Mesenchymal stem cell (in vitro differentiated cells and primary cell): ENCODE results near the gene DIP2C.

ENCODE experiments used
- DNase-seq: peaks from one replicate; pipeline ENCODE4 v3.0.0-alpha.2; 2013
- H2AFZ ChIP-seq: one replicate; pipeline ENCODE4 v1.6.1; 2013; ENCODE audit warnings: low read depth, mild to moderate bottlenecking, control low read depth, inconsistent platforms, low read length, moderate library complexity
- H2AK5ac ChIP-seq: 2 replicates; pipeline ENCODE4 v1.6.1; 2013; ENCODE audit warnings: low read length, moderate library complexity, mild to moderate bottlenecking, inconsistent platforms; ENCODE audit not compliant: severe bottlenecking
- H2BK120ac ChIP-seq: one replicate; pipeline ENCODE4 v1.6.1; 2013; ENCODE audit warnings: low read depth, mild to moderate bottlenecking, inconsistent platforms, low read length, moderate library complexity
- H2BK12ac ChIP-seq, 2 experiments: one replicate each; pipeline ENCODE4 v1.6.1; 2013; ENCODE audit warnings: inconsistent platforms in 2 of 2, low read length in 2 of 2, mild to moderate bottlenecking in 2 of 2, moderate library complexity in 2 of 2, control low read depth in 1 of 2
- H2BK15ac ChIP-seq: one replicate; pipeline ENCODE4 v1.6.1; 2013; ENCODE audit warnings: mild to moderate bottlenecking, low read depth, inconsistent platforms; ENCODE audit not compliant: poor library complexity, severe bottlenecking
- H2BK5ac ChIP-seq: 2 replicates; pipeline ENCODE4 v1.6.1; 2013; ENCODE audit warnings: low read depth, mild to moderate bottlenecking, low read length, control low read depth, inconsistent platforms; ENCODE audit not compliant: poor library complexity, severe bottlenecking
- H3K14ac ChIP-seq, 2 experiments: one replicate each; pipeline ENCODE4 v1.6.1; 2013; ENCODE audit warnings: inconsistent platforms in 2 of 2, low read length in 2 of 2, control low read depth in 1 of 2, mild to moderate bottlenecking in 1 of 2, moderate library complexity in 1 of 2
- H3K18ac ChIP-seq, 2 experiments: one replicate each; pipeline ENCODE4 v1.6.1; 2013; ENCODE audit warnings: inconsistent platforms in 2 of 2, low read length in 2 of 2, control low read depth in 1 of 2, low read depth in 1 of 2, mild to moderate bottlenecking in 1 of 2
- H3K23ac ChIP-seq, 2 experiments: one replicate each; pipeline ENCODE4 v1.6.1; 2013; ENCODE audit warnings: inconsistent platforms in 2 of 2, low read length in 2 of 2, mild to moderate bottlenecking in 2 of 2, moderate library complexity in 2 of 2, control low read depth in 1 of 2
- H3K27ac ChIP-seq: 2 replicates; pipeline ENCODE4 v1.5.1; 2013; ENCODE audit warnings: mild to moderate bottlenecking, moderate library complexity, low read length, control low read depth, inconsistent platforms; ENCODE audit not compliant: poor library complexity, severe bottlenecking
- H3K27me3 ChIP-seq, 2 experiments: 2 replicates each; pipeline versions ENCODE4 v1.6.1 to v1.7.0; 2013; ENCODE audit warnings: low read length in 2 of 2, mild to moderate bottlenecking in 2 of 2, moderate library complexity in 2 of 2, control low read depth in 1 of 2, inconsistent platforms in 1 of 2; ENCODE audit not compliant: control insufficient read depth in 1 of 2, insufficient read depth in 1 of 2
- H3K36me3 ChIP-seq, 2 experiments: 2 replicates each; pipeline versions ENCODE4 v1.6.1 to v1.7.0; 2013; ENCODE audit warnings: low read length in 2 of 2, control low read depth in 1 of 2, inconsistent platforms in 1 of 2, low read depth in 1 of 2, mild to moderate bottlenecking in 1 of 2; ENCODE audit not compliant: insufficient read depth in 2 of 2, control insufficient read depth in 1 of 2
- H3K4ac ChIP-seq, 2 experiments: one replicate each; pipeline ENCODE4 v1.6.1; 2013; ENCODE audit warnings: inconsistent platforms in 2 of 2, low read length in 2 of 2, mild to moderate bottlenecking in 2 of 2, moderate library complexity in 2 of 2, control low read depth in 1 of 2, low read depth in 1 of 2
- H3K4me1 ChIP-seq: 2 replicates; pipeline ENCODE4 v1.6.1; 2013; ENCODE audit warnings: low read depth, low read length, control low read depth; ENCODE audit not compliant: control insufficient read depth, insufficient read depth
- H3K4me2 ChIP-seq: 2 replicates; pipeline ENCODE4 v1.6.1; 2013; ENCODE audit warnings: low read length, mild to moderate bottlenecking, inconsistent platforms; ENCODE audit not compliant: poor library complexity, severe bottlenecking
- H3K4me3 ChIP-seq, 2 experiments: 2 replicates each; pipeline versions ENCODE4 v1.5.1 to v1.7.0; 2013; ENCODE audit warnings: low read length in 2 of 2, mild to moderate bottlenecking in 2 of 2, control low read depth in 1 of 2, low read depth in 1 of 2; ENCODE audit not compliant: insufficient read depth in 1 of 2
- H3K79me1 ChIP-seq: replicated peaks from 2 replicates; pipeline ENCODE4 v1.6.1; 2013; ENCODE audit warnings: mild to moderate bottlenecking, control low read depth, low read length, inconsistent platforms; ENCODE audit not compliant: poor library complexity, severe bottlenecking
- H3K9ac ChIP-seq: 2 replicates; pipeline ENCODE4 v1.7.0; 2013; ENCODE audit warnings: mild to moderate bottlenecking, low read length, moderate library complexity
- H3K9me3 ChIP-seq: 2 replicates; pipeline ENCODE4 v1.7.0; 2013; ENCODE audit warnings: mild to moderate bottlenecking, low read length; ENCODE audit not compliant: control insufficient read depth
- H4K8ac ChIP-seq: one replicate; pipeline ENCODE4 v1.6.1; 2013; ENCODE audit warnings: inconsistent platforms, mild to moderate bottlenecking, low read length, moderate library complexity
- H4K91ac ChIP-seq: one replicate; pipeline ENCODE4 v1.6.1; 2013; ENCODE audit warnings: mild to moderate bottlenecking, low read length, inconsistent platforms
- WGBS: methylation state at CpG from one replicate; pipeline ENCODE4 v1.1.7; 2013; ENCODE audit warnings: mixed read lengths; 5-methylcytosine and 5-hydroxymethylcytosine counted together

The DIP2C gene

GRCh38 chr10:420154-421121 is 269.0 kb downstream of the DIP2C start:
- WGBS: 93% methylated on average over 46 of the region's 46 CpGs
- Histone ChIP-seq H4K91ac (no peak overlapping the region), H3K4me3 (no peak overlapping the region), H3K79me1 (peaks cover 40% of the 10 kb centered on the region), H2BK5ac (no peak overlapping the region), H2BK120ac (no peak overlapping the region), H3K27me3 (no peaks in the 10 kb centered on the region), H2BK12ac (no peak overlapping the region), H3K14ac (no peak overlapping the region), H3K4me1 (no peaks in the 10 kb centered on the region), H2AK5ac (no peak overlapping the region), H3K4me2 (no peak overlapping the region), H3K18ac (peak overlapping the region in 1 of 2 experiments; percentile 28), H3K9ac (no peak overlapping the region), H4K8ac (no peak overlapping the region), H3K27ac (no peak overlapping the region), H2BK15ac (no peak overlapping the region), H3K23ac (no peak overlapping the region), H3K36me3 (peaks cover 51 to 66% of the 10 kb centered on the region in 2 experiments), H3K4ac (no peak overlapping the region), H2AFZ (no peak overlapping the region), H3K9me3 (no peaks in the 10 kb centered on the region)
- DNase-seq: peak; percentile 50

GRCh38 chr10:418894-419293 is 270.6 kb downstream of the DIP2C start:
- Histone ChIP-seq H3K23ac (no peak overlapping the region), H3K14ac (no peak overlapping the region), H3K79me1 (peaks cover 38% of the 10 kb centered on the region), H3K4ac (no peak overlapping the region), H2BK5ac (no peak overlapping the region), H3K36me3 (peaks cover 60 to 77% of the 10 kb centered on the region in 2 experiments), H3K4me3 (no peak overlapping the region), H3K4me1 (no peaks in the 10 kb centered on the region), H3K18ac (no peak overlapping the region), H2AFZ (no peak overlapping the region), H3K9me3 (no peaks in the 10 kb centered on the region), H3K4me2 (no peak overlapping the region), H2AK5ac (no peak overlapping the region), H2BK120ac (no peak overlapping the region), H4K8ac (no peak overlapping the region), H3K9ac (no peak overlapping the region), H2BK12ac (no peak overlapping the region), H3K27ac (no peak overlapping the region), H2BK15ac (no peak overlapping the region), H4K91ac (no peak overlapping the region), H3K27me3 (no peaks in the 10 kb centered on the region)
- DNase-seq: no peak
- 95% methylated on average over 19 of the region's 19 CpGs for WGBS

GRCh38 chr10:418226-418625 is 271.2 kb downstream of the DIP2C start:
- Histone ChIP-seq H3K14ac (no peak overlapping the region), H2BK120ac (no peak overlapping the region), H3K4me2 (no peak overlapping the region), H3K4me1 (no peaks in the 10 kb centered on the region), H2AK5ac (no peak overlapping the region), H3K79me1 (peaks cover 35% of the 10 kb centered on the region), H3K23ac (no peak overlapping the region), H2BK5ac (no peak overlapping the region), H3K27ac (no peak overlapping the region), H3K9ac (no peak overlapping the region), H3K27me3 (no peaks in the 10 kb centered on the region), H2AFZ (no peak overlapping the region), H3K36me3 (peaks cover 65 to 79% of the 10 kb centered on the region in 2 experiments), H4K8ac (no peak overlapping the region), H3K4ac (no peak overlapping the region), H3K18ac (no peak overlapping the region), H2BK15ac (no peak overlapping the region), H3K4me3 (peak overlapping the region in 1 of 2 experiments; percentile 30), H4K91ac (no peak overlapping the region), H2BK12ac (no peak overlapping the region), H3K9me3 (no peaks in the 10 kb centered on the region)
- 99% methylated on average over 15 of the region's 15 CpGs for WGBS
- no peak for DNase-seq

GRCh38 chr10:416091-416515 is 273.4 kb downstream of the DIP2C start:
- Histone ChIP-seq H3K4me1 (no peaks in the 10 kb centered on the region), H2BK120ac (no peak overlapping the region), H3K4ac (no peak overlapping the region), H2AFZ (no peak overlapping the region), H3K18ac (no peak overlapping the region), H2BK12ac (no peak overlapping the region), H3K79me1 (peaks cover 25% of the 10 kb centered on the region), H3K9me3 (no peaks in the 10 kb centered on the region), H3K4me2 (no peak overlapping the region), H3K36me3 (peaks cover 52 to 70% of the 10 kb centered on the region in 2 experiments), H4K91ac (no peak overlapping the region), H3K27me3 (no peaks in the 10 kb centered on the region), H3K27ac (no peak overlapping the region), H2AK5ac (no peak overlapping the region), H3K4me3 (no peak overlapping the region), H3K9ac (no peak overlapping the region), H2BK5ac (no peak overlapping the region), H3K14ac (no peak overlapping the region), H2BK15ac (no peak overlapping the region), H4K8ac (no peak overlapping the region), H3K23ac (no peak overlapping the region)
- no peak for DNase-seq
- WGBS: 83% methylated on average over 13 of the region's 13 CpGs
